Raji (cell line): ENCODE data around the gene HTR1E.

Source experiments
- POLR2A ChIP-seq: IDR thresholded peaks from 2 replicates; pipeline ENCODE4 v1.6.1; 2011; ENCODE audit warnings: low read depth, low read length, control low read depth; ENCODE audit not compliant: insufficient read depth

HTR1E gene

DNA sequence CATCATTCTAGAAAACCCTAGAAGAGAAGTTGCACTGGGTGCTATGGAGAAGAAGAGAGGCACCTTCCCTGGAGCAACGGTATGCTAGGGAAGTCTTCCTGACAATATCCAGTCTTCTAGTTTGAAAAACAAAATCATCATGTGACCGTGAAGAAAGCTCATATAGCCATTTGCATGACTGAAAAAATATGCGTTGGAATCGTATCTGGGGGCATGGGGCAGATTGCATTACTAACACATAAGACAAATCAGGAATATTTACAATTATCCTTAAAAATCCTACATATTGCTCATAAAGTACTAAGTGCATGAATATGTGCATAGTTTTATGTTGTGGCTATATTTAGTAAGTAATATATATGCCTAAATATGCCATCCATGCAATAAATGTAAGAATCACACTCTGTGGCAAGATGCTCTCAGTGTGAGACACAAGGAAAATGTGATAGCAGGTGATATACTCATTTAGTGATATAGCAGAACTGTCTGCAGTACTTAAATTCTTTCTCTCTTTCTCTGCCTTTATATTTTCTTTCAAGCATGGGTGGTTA lies 26.8 kb downstream of the HTR1E start:
- TF ChIP-seq POLR2A: no peak

DNA sequence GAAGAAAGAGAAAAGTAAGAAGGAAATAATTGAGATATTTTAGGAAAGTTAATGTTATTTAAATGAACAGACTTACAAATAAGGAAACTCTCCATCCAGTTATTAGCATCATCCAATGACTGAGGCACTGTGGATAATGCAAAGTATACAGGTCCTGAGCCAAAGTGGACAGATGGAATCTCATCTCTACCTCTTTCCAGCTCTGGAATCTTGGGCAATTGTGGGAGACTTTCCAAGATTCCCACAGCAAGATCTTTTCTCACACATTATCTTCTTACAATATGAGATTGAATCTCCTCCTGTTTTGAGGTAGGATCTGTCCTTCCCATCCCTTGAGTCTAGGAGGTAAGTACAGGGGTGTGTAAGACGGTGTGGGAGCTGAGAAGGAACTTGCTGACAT lies 28.9 kb downstream of the HTR1E start:
- TF ChIP-seq POLR2A: no peak

- TF ChIP-seq POLR2A: no peak
Observed at GRCh38 chr6:86969573-86969972, 32.2 kb downstream of the HTR1E start.

DNA sequence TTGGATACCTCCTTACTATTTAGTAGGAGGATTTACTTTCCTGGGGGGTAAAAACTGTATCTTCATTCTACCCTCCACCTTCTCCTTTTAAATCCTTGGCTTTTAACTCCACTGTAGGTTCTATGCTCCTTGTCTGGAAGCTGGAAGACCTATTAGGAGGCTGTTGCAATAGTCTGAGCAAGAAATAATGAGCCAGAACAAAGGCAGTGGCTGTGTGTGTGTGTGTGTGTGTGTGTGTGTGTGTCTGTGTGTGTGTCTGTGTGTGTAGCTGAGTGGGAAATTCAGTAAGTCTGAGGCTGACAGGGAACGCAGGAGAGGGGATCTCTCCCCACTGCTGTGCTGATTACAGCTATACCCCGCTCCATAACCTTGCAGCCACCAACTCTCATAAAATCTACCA lies 35.8 kb downstream of the HTR1E start:
- TF ChIP-seq POLR2A: no peak

DNA sequence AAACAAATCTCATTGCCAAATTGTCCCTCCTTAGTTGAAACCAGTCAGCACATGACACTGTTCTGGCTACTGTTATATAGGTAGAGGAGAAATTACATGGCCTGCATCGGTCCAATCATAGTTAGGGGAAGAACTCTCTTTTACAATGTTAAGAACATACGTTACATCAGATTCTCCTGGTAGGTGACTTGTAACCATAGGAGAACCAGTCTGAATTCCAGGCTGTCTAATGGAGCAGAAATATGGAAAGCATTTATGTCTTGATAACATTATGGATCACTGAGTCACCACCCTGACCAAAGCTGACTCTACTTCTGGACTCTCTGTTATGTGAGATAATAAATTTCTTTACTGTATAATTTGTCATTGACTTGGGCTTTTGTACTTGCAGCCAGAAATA lies 40.9 kb downstream of the HTR1E start:
- no peak for TF ChIP-seq POLR2A

DNA sequence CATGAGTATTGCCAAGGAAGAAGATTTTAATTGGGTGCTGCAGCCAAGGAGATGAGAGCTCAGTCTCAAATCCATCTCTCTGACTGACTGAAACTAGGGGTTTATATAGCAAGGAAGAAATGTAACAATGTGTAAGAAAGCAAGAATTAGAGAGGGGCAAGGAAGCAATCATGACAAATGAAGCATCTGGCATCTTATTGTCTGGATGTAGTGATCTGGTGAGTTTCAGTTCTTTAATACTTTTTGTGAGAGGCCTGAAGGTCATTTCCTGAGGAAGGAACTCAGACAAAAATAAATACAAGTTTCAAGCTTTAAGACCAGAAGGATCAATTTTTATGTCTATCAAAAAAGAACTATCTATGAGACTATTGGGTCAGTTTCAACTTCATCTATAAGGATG lies 64.2 kb downstream of the HTR1E start:
- no peak for TF ChIP-seq POLR2A

GRCh38 chr6:87012035-87012434 lies 74.7 kb downstream of the HTR1E start:
- TF ChIP-seq POLR2A: no peak

DNA sequence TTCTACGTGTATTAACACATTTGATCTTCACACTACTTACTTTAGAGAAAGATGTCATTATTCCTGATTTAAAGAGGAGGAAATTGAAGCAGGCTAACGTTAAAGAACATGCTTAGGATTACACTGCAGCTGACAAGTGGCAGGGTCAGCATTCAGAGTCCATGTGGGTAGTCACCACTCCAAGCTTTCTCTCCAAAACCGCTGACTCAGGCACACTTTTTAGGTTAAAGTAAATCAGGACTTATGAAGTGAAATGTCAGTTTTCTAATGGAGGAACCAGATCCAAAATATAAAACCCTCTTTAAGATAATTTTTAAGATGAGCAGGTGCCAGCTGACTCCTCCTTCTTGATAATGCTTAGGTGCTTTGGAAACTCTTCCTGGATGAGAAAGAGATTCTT lies 75.4 kb downstream of the HTR1E start:
- no peak for TF ChIP-seq POLR2A

DNA sequence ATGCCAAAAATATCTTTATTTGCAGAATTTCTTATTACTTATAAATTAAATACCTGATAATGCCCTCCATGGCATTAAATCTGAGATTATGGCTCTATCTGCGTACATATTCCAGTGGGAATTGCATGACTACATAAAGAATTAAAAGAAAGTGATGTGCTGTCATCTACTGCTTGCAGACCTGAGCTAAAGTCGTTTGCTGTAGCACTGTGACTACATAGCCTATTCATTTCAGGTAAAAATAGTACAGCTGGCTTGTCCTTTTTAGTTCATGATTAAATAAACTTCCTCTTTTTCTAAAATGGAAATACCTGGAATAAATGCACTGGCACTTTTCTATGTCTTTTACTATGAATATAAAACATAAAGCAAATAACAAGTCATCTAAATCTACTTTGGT lies 79.4 kb downstream of the HTR1E start:
- TF ChIP-seq POLR2A: no peak

DNA sequence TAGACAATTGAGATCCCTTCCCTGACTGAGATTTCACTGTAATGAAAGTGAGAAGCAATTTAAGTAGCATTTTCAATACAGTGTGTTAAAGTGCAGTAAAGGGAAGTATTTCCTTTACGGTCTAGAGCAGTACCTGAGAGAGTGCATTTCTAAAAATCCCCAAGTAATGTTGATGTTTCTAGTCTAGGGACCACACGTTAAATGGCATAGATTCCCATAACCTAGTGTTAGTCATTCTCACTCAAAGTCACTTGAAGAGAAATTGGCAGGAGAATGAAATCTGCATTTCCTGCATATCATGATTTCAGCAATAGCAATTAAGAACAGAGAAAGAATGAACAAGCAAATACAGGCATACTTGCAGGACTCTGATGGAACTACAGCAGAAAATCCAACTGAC lies 89.7 kb downstream of the HTR1E start:
- no peak for TF ChIP-seq POLR2A

DNA sequence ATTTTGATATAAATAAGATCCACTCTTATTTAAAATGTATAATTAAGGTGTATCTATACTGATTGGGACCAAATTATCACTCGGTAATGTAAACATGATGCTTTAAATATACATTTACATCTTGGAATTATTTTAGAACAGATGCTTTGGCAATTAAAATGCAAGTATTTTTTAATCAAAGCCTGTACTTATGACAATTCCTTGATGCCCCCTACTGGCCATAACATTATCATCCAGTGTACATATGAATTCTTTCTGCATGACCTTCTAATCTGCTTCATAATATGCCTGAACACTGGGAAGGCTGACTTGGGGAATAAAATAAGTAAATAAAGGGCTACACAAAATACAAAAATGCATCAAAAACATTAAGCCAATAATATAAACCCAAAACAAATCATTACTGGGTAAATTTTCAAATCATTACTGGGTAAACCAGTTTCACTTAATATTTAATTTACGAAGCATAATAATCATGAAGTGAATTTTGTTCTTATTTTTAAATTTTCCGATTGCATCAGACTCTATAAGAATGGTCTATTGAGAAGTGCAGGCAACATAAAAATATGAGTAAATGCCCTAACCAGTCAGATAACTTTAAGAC lies 92.5 kb downstream of the HTR1E start:
- no peak for TF ChIP-seq POLR2A

GRCh38 chr6:87040729-87041128 lies 103.4 kb downstream of the HTR1E start:
- TF ChIP-seq POLR2A: no peak

DNA sequence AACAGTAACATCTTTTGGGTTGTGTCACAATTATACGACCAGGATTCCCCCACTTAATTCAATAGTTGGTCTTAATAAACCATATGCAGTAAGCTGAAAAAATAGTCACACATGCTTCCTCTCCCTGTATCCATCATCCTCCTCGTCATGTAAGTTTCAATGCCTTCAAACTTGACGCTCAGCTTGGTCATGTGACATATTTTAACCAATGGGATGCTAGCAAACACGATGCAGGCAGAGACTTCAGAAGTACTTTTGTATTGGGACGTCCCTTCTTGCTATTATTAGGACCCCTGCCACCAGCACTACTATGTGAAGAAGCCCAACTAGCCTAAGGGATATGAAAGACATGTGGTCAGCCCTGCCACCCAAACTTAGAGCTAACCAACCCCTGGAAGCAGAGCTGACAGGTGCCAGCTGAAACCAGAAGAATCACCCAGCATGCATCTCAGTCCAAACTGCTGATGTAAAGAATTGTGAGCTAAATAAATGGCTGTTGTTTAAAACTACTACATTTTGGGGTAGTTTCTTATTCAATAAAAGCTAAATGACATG lies 108.3 kb downstream of the HTR1E start:
- no peak for TF ChIP-seq POLR2A

GRCh38 chr6:87049779-87050178 lies 112.5 kb downstream of the HTR1E start:
- TF ChIP-seq POLR2A: no peak

- no peak for TF ChIP-seq POLR2A
Observed at GRCh38 chr6:87053312-87053711, 116.0 kb downstream of the HTR1E start.

DNA sequence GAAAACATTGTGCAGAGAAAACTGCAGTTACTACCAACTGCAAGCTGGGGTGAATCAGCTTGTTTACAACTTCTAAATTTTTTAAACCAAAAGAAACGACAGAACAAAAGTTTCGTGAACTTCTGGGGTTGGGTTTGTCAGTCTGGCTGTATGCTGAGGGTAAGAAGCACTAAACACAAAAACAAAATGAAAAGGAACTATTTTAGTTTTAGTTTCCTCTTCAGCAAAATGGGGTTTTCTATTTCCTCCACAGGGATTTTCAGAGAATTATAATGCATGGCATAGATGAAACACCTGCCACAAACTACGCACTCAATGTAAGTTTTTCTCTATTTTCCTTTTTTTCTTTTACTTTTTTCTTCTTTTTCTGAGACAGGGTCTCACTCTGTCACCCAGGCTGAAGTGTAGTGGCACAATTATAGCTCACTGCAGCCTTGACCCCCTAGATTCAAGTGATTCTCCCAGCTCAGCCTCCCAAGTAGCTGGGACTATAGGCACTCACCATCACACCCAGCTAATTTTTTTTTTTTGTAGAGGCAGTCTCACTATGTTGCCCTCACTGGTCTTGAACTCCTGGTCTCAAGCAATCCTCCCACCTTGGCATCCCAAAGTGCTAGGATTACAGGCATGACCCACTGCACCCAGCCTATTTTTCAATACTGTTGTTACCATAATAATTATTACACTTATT lies 117.0 kb downstream of the HTR1E start:
- no peak for TF ChIP-seq POLR2A
